Activated CD4-positive, alpha-beta T cell treated with anti-CD3 and anti-CD28 coated beads, Interleukin-2, amount 50 U/mL, for 48 hours (primary cell): ENCODE measurements around the gene AP3B2.
"Not testable (repeated sequence)": the region's sequence is repeated elsewhere in the genome, so short reads cannot be mapped to it uniquely, and the experiment has no call there.

Source experiments
- DNase-seq, 2 experiments: peaks; one replicate each; pipeline ENCODE4 v3.0.0-alpha.2; 2020

AP3B2 gene

GRCh38 chr15:82709421-82710207, at the start of gene AP3B2:
Gene AP3B2 (minus strand): TSS chr15:82709875. CDS start chr15:82709706, 169 bp downstream.
- DNase-seq = peak; percentile 74 to 78

- DNase-seq = no peak
These were observed 41.6 kb upstream of the AP3B2 start for GRCh38 chr15:82751308-82751707.

- peak in 1 of 2 experiments; percentile 19 for DNase-seq
These were observed 41.1 kb upstream of the AP3B2 start for GRCh38 chr15:82750831-82751180.

GRCh38 chr15:82749951-82750830, 40.5 kb upstream of the AP3B2 start:
- DNase-seq = peak; percentile 85 to 91

GRCh38 chr15:82748315-82748714, 38.6 kb upstream of the AP3B2 start:
- no peak for DNase-seq

- DNase-seq = no peak
These were observed 34.1 kb upstream of the AP3B2 start for GRCh38 chr15:82743810-82744209.

- no peak for DNase-seq
These were observed 32.5 kb upstream of the AP3B2 start for GRCh38 chr15:82742134-82742533.

- no peak for DNase-seq
These were observed 29.4 kb upstream of the AP3B2 start for GRCh38 chr15:82739086-82739485.

GRCh38 chr15:82737975-82738374, 28.3 kb upstream of the AP3B2 start:
- DNase-seq = no peak

- DNase-seq = no peak
These were observed 21.9 kb upstream of the AP3B2 start for GRCh38 chr15:82731527-82731926.

GRCh38 chr15:82730022-82730530, 20.4 kb upstream of the AP3B2 start:
- no peak for DNase-seq

- DNase-seq = no peak
These were observed 17.1 kb upstream of the AP3B2 start for GRCh38 chr15:82726816-82727215.

GRCh38 chr15:82715003-82715402, 5.3 kb upstream of the AP3B2 start:
- DNase-seq = no peak

- DNase-seq = no peak
These were observed 4.3 kb upstream of the AP3B2 start for GRCh38 chr15:82714016-82714415.

GRCh38 chr15:82712036-82712435, 2.4 kb upstream of the AP3B2 start:
- no peak for DNase-seq

- no peak for DNase-seq
These were observed 1.3 kb upstream of the AP3B2 start for GRCh38 chr15:82710926-82711490.

- no peak for DNase-seq
These were observed 507 bp upstream of the AP3B2 start for GRCh38 chr15:82710208-82710555.

GRCh38 chr15:82709081-82709420, 624 bp downstream of the AP3B2 start:
- peak; percentile 13 to 16 for DNase-seq

GRCh38 chr15:82705856-82706255, 3.8 kb downstream of the AP3B2 start:
- DNase-seq = not testable (repeated sequence)

GRCh38 chr15:82699726-82700125, 9.9 kb downstream of the AP3B2 start:
- no peak for DNase-seq

GRCh38 chr15:82698711-82699345, 10.8 kb downstream of the AP3B2 start:
- no peak for DNase-seq

GRCh38 chr15:82697735-82698407, 11.8 kb downstream of the AP3B2 start:
- no peak for DNase-seq

GRCh38 chr15:82692171-82692570, 17.5 kb downstream of the AP3B2 start:
- no peak for DNase-seq
